Measurements from ENCODE around the gene TMEM128. TPM values are rescaled to one million over a fixed set of nuclear protein-coding genes. Genes with fewer than 3 reads are reported as not detected.

TMEM128 gene
- total and polyA plus RNA-seq, 2 of the 13 experiments (the other 11 are each of a cell fraction or from before 2014, with no cell fraction given), result 19.4 to 27.9 TPM

- TF ChIP-seq, protein P1, sequence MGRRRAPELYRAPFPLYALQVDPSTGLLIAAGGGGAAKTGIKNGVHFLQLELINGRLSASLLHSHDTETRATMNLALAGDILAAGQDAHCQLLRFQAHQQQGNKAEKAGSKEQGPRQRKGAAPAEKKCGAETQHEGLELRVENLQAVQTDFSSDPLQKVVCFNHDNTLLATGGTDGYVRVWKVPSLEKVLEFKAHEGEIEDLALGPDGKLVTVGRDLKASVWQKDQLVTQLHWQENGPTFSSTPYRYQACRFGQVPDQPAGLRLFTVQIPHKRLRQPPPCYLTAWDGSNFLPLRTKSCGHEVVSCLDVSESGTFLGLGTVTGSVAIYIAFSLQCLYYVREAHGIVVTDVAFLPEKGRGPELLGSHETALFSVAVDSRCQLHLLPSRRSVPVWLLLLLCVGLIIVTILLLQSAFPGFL (CRISPR knock-in tag; IDR thresholded peaks at IDR 0.05), result no peak
- TF ChIP-seq, protein P2, sequence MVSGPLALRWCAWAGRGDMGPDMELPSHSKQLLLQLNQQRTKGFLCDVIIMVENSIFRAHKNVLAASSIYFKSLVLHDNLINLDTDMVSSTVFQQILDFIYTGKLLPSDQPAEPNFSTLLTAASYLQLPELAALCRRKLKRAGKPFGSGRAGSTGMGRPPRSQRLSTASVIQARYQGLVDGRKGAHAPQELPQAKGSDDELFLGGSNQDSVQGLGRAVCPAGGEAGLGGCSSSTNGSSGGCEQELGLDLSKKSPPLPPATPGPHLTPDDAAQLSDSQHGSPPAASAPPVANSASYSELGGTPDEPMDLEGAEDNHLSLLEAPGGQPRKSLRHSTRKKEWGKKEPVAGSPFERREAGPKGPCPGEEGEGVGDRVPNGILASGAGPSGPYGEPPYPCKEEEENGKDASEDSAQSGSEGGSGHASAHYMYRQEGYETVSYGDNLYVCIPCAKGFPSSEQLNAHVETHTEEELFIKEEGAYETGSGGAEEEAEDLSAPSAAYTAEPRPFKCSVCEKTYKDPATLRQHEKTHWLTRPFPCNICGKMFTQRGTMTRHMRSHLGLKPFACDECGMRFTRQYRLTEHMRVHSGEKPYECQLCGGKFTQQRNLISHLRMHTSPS (CRISPR knock-in tag; IDR thresholded peaks at IDR 0.05; ENCODE audit: low read depth), result no peak
- TF ChIP-seq KLF6 (CRISPR knock-in tag; IDR thresholded peaks at IDR 0.05), result no peak; the same call in 1 of the 2 replicates
- no peak for TF ChIP-seq PAXIP1 (CRISPR knock-in tag; conservative IDR thresholded peaks at IDR 0.05)
- no peak for TF ChIP-seq CENPX (CRISPR knock-in tag; IDR thresholded peaks at IDR 0.05)
- TF ChIP-seq ZNF749 (CRISPR knock-in tag; IDR thresholded peaks at IDR 0.05; ENCODE audit: borderline replicate concordance), result no peak
- TF ChIP-seq ZNF180 (CRISPR knock-in tag; IDR thresholded peaks at IDR 0.05; ENCODE audit: borderline replicate concordance, low read depth), result no peak
- no peak for TF ChIP-seq SMC3 (IDR thresholded peaks at IDR 0.05; ENCODE audit: low read length)
- peak; percentile 67; the same call in 1 of the 2 replicates for TF ChIP-seq RXRA (CRISPR knock-in tag; IDR thresholded peaks at IDR 0.05)
- peak; percentile 94 for TF ChIP-seq YY1 (IDR thresholded peaks at IDR 0.05; ENCODE audit: insufficient read depth, insufficient replicate concordance, low read depth, low read length)
- TF ChIP-seq CBX5 (CRISPR knock-in tag; IDR thresholded peaks at IDR 0.05; ENCODE audit: borderline replicate concordance), result no peak
- 0 out of 2 replicates have a peak, but pooled peaks have one; percentile 53 for TF ChIP-seq ZNF850 (CRISPR knock-in tag; conservative IDR thresholded peaks at IDR 0.05)
- TF ChIP-seq HHEX (CRISPR knock-in tag; IDR thresholded peaks at IDR 0.05), result 0 out of 2 replicates have a peak, but pooled peaks have one; percentile 20
- no peak for TF ChIP-seq SP1 (IDR thresholded peaks at IDR 0.05)
- peak; percentile 77 for TF ChIP-seq SP1 (CRISPR knock-in tag; IDR thresholded peaks at IDR 0.05)
- TF ChIP-seq ZNF530 (CRISPR knock-in tag; IDR thresholded peaks at IDR 0.05; ENCODE audit: low read depth), result no peak
- TF ChIP-seq, protein P3, sequence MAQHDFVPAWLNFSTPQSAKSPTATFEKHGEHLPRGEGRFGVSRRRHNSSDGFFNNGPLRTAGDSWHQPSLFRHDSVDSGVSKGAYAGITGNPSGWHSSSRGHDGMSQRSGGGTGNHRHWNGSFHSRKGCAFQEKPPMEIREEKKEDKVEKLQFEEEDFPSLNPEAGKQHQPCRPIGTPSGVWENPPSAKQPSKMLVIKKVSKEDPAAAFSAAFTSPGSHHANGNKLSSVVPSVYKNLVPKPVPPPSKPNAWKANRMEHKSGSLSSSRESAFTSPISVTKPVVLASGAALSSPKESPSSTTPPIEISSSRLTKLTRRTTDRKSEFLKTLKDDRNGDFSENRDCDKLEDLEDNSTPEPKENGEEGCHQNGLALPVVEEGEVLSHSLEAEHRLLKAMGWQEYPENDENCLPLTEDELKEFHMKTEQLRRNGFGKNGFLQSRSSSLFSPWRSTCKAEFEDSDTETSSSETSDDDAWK (CRISPR knock-in tag; IDR thresholded peaks at IDR 0.05), result no peak
Observed at GRCh38 chr4:4248029-4248884, at the start of gene TMEM128 (continued).

All from HepG2 (cell line).